OCI-M2 (cell line): ENCODE data around the gene GSAP.

ENCODE experiments used
- DNase-seq: peaks from one replicate; lab custom pipeline; 2025; ENCODE audit not compliant: unreplicated experiment; lab: John Stamatoyannopoulos, UW

The GSAP gene

DNA sequence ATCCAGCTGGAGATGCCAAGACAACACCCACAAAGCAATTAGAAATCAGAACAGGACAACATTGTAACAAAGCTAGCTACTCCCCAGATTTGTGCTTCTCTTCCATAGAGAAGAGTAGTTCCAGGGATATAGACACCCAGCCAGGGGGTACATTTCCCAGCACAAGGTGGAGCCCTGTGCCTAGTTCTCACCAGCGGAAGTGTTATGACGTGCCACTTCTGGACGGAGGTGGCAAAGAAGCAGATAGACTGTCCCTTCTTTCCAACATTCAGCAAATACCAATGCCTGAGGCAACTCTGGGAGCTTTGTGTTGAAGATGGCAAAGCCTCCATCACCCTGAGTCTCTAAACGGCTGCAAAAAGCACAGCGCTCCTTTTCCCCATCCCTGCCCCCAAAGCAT, 23.4 kb upstream of the GSAP start:
- no peak for DNase-seq

GRCh38 chr7:77438131-77438530, 22.0 kb upstream of the GSAP start:
- no peak for DNase-seq

GRCh38 chr7:77434570-77435275, 18.6 kb upstream of the GSAP start:
- no peak for DNase-seq

DNA sequence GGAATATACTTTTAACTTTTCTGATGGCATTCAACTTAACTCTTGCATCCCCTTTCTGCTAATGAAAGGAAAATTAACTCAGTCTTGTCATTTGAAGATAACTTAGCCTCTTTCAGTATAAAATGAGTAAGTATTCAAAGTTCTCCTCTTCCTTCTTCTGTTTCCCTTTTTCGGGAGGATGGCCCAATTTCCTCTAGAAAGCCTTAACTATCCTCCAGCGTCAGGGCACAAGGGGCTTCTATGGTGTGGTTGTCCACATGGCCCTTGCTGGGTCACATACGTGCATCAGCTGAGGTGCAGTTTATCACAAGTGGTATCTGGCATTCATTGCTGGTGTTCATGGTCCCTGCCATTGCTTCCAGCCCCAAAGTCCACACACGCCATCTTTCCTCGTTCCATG, 17.8 kb upstream of the GSAP start:
- no peak for DNase-seq

- DNase-seq = no peak
Measured at GRCh38 chr7:77430927-77431326, 14.8 kb upstream of the GSAP start.

DNA sequence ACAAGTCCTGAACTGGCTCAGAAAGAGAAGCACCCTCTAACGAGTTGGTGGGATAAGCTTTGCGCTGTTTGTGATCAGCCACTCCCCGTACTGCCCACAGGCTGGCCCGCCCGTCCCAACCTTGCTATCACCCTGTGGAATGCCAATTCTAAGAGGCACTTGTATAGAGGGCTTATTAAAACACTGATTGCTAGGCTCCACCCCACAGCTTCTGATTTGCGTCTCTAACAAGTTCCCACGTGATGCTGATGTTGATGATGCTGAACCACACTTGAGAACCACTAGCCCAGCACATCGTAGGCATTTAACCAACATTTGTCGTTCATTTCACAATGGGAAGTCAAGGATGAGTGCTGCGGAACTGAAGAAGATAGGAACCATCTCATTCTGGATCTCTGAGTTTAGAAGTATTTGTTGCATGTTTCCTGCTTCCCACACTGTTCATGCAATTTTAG, 12.7 kb upstream of the GSAP start:
- no peak for DNase-seq

DNA sequence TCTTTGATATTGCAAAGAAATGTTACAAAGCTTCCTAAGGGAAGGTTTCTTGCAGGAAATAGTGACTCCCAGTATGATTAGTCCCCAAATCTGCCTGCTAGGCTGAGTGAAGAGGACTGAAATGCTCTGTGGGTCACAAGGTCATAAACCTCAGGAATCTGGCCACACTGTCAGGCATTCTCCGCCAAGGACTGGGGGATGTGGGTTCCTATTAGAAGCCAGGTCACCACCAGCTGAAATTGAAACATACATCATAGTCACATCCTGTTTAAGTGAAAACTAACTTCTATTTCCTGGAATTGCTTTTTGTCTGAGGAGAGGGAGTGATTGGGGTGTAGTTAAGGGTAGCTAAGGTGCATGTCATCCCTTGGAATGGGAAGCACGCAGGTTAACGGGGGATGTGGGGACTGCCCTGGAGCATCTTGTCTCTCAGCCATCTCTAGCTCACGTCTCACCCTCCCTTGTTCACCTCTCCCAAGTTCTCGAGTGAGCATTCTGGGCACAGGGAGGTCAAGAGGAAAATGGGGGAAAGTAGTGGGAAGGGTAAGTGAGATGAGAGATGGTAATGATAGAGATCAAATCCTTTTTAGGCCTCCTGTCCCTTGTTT, 12.0 kb upstream of the GSAP start:
- DNase-seq = no peak

DNA sequence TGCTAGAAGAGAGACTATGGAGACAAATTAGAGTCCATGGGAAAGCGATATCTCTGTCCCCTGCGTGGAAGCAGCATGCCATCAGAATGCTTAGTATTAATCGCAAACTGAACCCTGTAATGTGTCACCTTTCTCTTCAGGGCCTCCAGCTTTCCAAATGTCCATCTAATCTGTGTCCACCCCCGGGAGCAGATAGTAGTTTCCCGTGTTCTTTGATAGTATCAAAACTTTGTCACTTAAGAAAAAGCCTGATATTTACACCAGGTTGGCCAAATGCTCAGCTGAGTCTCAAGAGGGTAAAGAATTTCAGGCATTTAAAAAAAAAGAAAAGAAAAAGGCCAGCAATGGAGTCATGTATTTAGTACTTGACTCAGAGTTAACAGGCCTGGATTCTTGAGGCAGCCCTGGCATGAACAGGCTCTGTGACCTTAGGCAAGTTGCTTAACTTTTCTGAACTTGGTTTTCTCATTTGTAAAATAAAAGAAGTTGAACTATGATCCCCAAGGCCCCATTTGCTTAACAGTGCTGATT, 10.4 kb upstream of the GSAP start:
- DNase-seq = no peak

DNA sequence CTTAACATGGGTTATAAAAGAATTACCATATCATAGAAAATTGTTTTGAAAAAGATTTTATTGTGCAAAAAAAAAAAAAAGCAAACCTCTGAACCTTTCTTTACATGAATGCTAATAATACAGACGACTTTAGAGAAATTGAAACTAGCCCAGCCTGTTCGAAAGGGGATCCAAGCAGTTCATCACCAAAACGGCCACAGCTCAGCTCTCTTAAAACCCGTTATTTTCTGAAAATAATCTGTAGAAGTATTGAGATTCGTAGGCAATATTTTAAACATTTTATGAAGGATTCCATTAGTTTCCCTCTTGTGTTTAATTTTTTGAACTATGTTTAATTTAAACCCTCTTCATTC, 9.9 kb upstream of the GSAP start:
- DNase-seq = no peak

DNA sequence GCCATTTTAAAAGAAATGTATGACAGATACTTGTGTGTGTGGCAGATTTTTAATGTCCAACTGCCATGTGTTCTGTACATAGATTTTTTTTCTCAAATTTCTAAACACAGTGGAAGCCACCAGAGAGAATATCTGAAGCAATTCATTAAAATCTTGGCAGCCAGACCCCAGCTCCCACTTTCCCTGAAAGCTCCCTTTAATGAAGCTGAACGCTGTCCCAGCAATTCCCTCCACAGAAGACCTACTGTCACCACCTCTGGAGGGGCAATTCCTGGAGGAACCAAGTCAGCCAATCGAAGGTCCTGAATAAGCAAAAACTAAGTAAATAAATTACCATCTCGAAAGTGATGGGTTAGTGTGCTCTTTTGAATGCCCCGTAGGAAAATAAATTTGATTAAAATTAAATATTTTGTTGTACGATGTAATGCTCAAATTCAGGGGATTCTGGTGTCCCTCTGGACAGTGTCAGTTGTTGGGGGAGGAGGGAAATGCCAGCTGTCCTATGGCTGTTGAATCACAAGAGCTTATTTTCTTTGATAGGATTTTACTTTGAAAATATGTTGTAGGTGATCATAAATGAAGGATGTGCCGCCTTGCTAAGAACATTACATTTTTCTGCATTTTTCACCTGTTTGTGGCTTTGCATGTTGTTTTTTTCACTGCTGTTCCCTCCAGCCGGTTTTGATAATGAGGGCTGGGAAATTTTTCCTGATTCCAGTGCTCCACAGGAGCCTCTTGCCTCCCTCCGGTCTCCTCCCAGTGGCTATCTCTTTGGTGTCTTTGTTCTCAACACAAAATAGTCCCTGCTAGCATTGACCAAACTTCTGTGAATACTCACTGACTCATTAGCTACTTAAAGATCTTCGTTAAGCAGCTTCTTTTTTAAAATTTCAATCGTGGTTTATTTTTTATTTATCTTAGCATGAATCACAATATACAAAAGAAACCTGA, 9.2 kb upstream of the GSAP start:
- no peak for DNase-seq

GRCh38 chr7:77422500-77422899, 6.4 kb upstream of the GSAP start:
- no peak for DNase-seq

- no peak for DNase-seq
Measured at GRCh38 chr7:77420986-77421672, 5.0 kb upstream of the GSAP start.

- no peak for DNase-seq
Measured at GRCh38 chr7:77420438-77420837, 4.3 kb upstream of the GSAP start.

- no peak for DNase-seq
Measured at GRCh38 chr7:77419102-77419501, 3.0 kb upstream of the GSAP start.

- no peak for DNase-seq
Measured at GRCh38 chr7:77417801-77418200, 1.7 kb upstream of the GSAP start.

DNA sequence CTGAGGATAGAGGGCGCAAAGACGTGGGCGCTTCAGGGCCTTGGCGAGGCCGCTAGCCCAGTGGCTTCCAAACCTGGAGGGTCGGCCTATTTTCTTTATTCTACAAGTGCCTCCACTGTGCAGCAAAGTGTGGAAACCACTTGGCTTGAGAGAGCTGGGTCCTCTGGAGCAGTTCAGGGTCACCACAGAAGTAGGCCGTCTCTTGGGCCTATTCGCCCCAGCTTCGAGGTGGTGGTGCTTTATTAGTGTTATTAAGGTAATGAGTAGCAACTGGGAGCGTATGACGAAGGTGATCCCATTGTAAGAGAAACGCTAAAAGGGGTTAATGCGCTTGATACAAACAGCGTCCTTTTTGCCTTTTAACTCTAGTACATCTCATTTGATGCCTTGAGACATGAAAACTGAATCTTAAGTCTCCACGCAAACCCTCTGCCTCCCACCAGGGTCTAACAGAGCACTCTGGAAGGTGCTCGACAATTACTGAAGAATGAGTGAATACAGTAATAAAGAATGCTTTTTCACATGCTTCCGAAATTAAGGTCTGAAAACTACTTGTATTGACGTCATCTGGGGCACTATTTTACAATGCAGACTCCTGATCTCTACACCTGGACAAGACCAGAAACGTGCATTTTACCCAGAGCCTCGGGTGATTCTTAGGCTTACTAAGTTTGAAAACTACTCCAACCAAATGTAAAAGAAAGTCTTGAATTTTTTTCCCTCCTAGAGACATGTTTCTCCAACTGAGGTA, 647 bp upstream of the GSAP start:
- no peak for DNase-seq

DNA sequence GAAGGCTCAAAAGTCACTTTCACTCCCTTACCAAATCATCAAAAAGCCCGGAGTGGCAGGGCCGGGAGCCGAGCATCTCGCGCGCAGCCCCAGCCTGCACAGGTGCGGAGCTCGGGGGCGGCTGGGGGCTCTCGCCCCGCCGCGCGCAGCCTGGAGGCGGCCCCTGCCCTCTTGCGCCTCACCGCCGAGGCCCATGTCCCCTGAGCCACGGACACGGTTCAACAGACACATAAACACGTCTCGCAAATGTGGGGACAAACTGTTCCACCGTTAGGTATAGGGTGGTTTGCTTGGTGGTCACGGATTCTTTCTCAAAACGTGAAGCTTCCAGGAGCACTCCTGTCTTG, 700 bp downstream of the GSAP start:
- no peak for DNase-seq

- no peak for DNase-seq
Measured at GRCh38 chr7:77413861-77414424, 2.2 kb downstream of the GSAP start.

- no peak for DNase-seq
Measured at GRCh38 chr7:77413128-77413527, 3.0 kb downstream of the GSAP start.
